Fibroblast of lung (primary cell): ENCODE data around the gene SSH2.

Experiments
- EZH2 ChIP-seq: IDR thresholded peaks from 2 replicates; pipeline ENCODE4 v1.5.1; 2012; ENCODE audit warnings: low read length, control low read depth, mild to moderate bottlenecking; ENCODE audit errors: missing control alignments
- TF ChIP-seq, protein P1 (sequence below), 2 donors: IDR thresholded peaks in 1 of 2; conservative IDR thresholded peaks in 1 of 2; 1 replicate in 1 of 2; 2 replicates in 1 of 2; pipeline ENCODE4 v1.5.1; 2011 to 2012; ENCODE audit warnings: low read length in 2 of 2, control low read depth in 1 of 2, inconsistent platforms in 1 of 2, low read depth in 1 of 2, mild to moderate bottlenecking in 1 of 2

GRCh38 chr17:29972277-29972676 lies 42.2 kb upstream of the SSH2 start:
- TF ChIP-seq, protein P1, sequence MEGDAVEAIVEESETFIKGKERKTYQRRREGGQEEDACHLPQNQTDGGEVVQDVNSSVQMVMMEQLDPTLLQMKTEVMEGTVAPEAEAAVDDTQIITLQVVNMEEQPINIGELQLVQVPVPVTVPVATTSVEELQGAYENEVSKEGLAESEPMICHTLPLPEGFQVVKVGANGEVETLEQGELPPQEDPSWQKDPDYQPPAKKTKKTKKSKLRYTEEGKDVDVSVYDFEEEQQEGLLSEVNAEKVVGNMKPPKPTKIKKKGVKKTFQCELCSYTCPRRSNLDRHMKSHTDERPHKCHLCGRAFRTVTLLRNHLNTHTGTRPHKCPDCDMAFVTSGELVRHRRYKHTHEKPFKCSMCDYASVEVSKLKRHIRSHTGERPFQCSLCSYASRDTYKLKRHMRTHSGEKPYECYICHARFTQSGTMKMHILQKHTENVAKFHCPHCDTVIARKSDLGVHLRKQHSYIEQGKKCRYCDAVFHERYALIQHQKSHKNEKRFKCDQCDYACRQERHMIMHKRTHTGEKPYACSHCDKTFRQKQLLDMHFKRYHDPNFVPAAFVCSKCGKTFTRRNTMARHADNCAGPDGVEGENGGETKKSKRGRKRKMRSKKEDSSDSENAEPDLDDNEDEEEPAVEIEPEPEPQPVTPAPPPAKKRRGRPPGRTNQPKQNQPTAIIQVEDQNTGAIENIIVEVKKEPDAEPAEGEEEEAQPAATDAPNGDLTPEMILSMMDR (conservative IDR thresholded peaks at IDR 0.05 in 1 of 2, IDR thresholded peaks at IDR 0.05 in 1 of 2; ENCODE audit: low read depth in 1 of 2, low read length in 2 of 2) = no peak
- no peak for TF ChIP-seq EZH2
